Measurements from ENCODE around the gene E2F4. TPM values are rescaled to one million over a fixed set of nuclear protein-coding genes. Genes with fewer than 3 reads are reported as not detected.

E2F4 gene
- total and polyA plus RNA-seq, 2 of the 13 experiments (the other 11 are each of a cell fraction or from before 2014, with no cell fraction given): 84.8 to 91.2 TPM

DNA sequence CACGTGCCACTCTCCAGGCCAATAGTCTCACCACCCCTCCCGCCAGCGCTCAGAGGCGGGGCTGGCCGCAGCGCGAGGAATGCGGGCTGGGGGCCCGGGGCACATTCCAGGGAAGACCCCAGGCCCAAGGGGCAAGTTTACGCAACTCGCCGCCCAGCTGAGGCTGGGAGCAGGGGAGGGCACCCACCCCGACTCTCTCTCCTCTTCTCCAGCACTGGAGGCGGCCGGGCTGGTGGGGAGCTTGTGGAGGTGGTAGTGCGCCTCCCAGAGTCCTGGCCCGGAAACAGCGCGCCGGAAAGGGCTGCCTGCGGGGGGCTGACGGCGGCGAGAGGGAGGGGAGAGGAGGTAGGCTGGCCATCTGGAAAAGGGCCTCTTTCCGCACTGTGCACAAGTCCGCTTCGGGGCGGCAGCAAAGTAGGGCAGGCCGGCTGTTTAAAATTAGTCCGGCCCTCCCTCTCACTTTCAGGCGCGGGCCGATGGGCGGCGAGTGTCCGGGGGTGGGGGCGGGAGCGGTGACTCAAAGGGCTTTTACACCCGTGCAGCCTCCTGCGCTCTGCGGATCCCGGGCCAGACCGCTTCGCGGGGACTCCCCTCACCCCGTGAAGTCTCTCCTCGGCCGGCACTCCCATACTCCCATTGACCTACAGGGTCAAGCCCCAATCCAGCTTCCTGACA is 54.3 kb downstream of the E2F4 start (continued):
- TF ChIP-seq ZNF839 (CRISPR knock-in tag; IDR thresholded peaks at IDR 0.05; ENCODE audit: borderline replicate concordance) (peak; percentile 92; the same call in 1 of the 2 replicates), SOX5 (CRISPR knock-in tag; IDR thresholded peaks at IDR 0.05; ENCODE audit: borderline replicate concordance) (peak; percentile 76), SSRP1 (CRISPR knock-in tag; IDR thresholded peaks at IDR 0.05) (peak; percentile 90), ZNF670 (CRISPR knock-in tag; IDR thresholded peaks at IDR 0.05; ENCODE audit: borderline replicate concordance) (peak; percentile 95; the same call in 1 of the 2 replicates), ZNF468 (CRISPR knock-in tag; IDR thresholded peaks at IDR 0.05) (no peak), GLI4 (CRISPR knock-in tag; IDR thresholded peaks at IDR 0.05; ENCODE audit: borderline replicate concordance) (no peak), ELF3 (CRISPR knock-in tag; IDR thresholded peaks at IDR 0.05) (peak; percentile 80; the same call in 1 of the 2 replicates), ZNF550 (CRISPR knock-in tag; IDR thresholded peaks at IDR 0.05; ENCODE audit: borderline replicate concordance) (peak; percentile 64; the same call in 1 of the 2 replicates), SP5 (CRISPR knock-in tag; IDR thresholded peaks at IDR 0.05; ENCODE audit: borderline replicate concordance, low read depth) (peak; percentile 92), MEIS1 (CRISPR knock-in tag; IDR thresholded peaks at IDR 0.05; ENCODE audit: borderline replicate concordance) (no peak; the same call in 1 of the 2 replicates), ZNF777 (CRISPR knock-in tag; IDR thresholded peaks at IDR 0.05) (no peak), ZNF333 (CRISPR knock-in tag; IDR thresholded peaks at IDR 0.05; ENCODE audit: borderline replicate concordance) (no peak; the same call in none of the 2 replicates), ZNF652 (CRISPR knock-in tag; IDR thresholded peaks at IDR 0.05; ENCODE audit: borderline replicate concordance, low read depth) (no peak), ARID2 (CRISPR knock-in tag; IDR thresholded peaks at IDR 0.05; ENCODE audit: borderline replicate concordance) (0 out of 2 replicates have a peak, but pooled peaks have one; percentile 74), ZNF570 (CRISPR knock-in tag; IDR thresholded peaks at IDR 0.05; ENCODE audit: borderline replicate concordance) (no peak), POLR2G (IDR thresholded peaks at IDR 0.05; ENCODE audit: low read depth, low read length) (peak; percentile 86), PTBP1 (IDR thresholded peaks at IDR 0.05; ENCODE audit: low read depth, low read length, poor library complexity, severe bottlenecking) (peak; percentile 16), CREB1 (IDR thresholded peaks at IDR 0.05) (no peak), CREB1 (CRISPR knock-in tag; IDR thresholded peaks at IDR 0.05) (no peak; the same call in 1 of the 2 replicates)
- TF ChIP-seq, protein P1, sequence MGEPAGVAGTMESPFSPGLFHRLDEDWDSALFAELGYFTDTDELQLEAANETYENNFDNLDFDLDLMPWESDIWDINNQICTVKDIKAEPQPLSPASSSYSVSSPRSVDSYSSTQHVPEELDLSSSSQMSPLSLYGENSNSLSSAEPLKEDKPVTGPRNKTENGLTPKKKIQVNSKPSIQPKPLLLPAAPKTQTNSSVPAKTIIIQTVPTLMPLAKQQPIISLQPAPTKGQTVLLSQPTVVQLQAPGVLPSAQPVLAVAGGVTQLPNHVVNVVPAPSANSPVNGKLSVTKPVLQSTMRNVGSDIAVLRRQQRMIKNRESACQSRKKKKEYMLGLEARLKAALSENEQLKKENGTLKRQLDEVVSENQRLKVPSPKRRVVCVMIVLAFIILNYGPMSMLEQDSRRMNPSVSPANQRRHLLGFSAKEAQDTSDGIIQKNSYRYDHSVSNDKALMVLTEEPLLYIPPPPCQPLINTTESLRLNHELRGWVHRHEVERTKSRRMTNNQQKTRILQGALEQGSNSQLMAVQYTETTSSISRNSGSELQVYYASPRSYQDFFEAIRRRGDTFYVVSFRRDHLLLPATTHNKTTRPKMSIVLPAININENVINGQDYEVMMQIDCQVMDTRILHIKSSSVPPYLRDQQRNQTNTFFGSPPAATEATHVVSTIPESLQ (CRISPR knock-in tag; conservative IDR thresholded peaks at IDR 0.05): peak; percentile 86; the same call in 1 of the 2 replicates
- TF ChIP-seq, protein P2, sequence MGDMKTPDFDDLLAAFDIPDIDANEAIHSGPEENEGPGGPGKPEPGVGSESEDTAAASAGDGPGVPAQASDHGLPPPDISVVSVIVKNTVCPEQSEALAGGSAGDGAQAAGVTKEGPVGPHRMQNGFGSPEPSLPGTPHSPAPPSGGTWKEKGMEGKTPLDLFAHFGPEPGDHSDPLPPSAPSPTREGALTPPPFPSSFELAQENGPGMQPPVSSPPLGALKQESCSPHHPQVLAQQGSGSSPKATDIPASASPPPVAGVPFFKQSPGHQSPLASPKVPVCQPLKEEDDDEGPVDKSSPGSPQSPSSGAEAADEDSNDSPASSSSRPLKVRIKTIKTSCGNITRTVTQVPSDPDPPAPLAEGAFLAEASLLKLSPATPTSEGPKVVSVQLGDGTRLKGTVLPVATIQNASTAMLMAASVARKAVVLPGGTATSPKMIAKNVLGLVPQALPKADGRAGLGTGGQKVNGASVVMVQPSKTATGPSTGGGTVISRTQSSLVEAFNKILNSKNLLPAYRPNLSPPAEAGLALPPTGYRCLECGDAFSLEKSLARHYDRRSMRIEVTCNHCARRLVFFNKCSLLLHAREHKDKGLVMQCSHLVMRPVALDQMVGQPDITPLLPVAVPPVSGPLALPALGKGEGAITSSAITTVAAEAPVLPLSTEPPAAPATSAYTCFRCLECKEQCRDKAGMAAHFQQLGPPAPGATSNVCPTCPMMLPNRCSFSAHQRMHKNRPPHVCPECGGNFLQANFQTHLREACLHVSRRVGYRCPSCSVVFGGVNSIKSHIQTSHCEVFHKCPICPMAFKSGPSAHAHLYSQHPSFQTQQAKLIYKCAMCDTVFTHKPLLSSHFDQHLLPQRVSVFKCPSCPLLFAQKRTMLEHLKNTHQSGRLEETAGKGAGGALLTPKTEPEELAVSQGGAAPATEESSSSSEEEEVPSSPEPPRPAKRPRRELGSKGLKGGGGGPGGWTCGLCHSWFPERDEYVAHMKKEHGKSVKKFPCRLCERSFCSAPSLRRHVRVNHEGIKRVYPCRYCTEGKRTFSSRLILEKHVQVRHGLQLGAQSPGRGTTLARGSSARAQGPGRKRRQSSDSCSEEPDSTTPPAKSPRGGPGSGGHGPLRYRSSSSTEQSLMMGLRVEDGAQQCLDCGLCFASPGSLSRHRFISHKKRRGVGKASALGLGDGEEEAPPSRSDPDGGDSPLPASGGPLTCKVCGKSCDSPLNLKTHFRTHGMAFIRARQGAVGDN (CRISPR knock-in tag; IDR thresholded peaks at IDR 0.05): peak; percentile 95
- TF ChIP-seq, protein P3, sequence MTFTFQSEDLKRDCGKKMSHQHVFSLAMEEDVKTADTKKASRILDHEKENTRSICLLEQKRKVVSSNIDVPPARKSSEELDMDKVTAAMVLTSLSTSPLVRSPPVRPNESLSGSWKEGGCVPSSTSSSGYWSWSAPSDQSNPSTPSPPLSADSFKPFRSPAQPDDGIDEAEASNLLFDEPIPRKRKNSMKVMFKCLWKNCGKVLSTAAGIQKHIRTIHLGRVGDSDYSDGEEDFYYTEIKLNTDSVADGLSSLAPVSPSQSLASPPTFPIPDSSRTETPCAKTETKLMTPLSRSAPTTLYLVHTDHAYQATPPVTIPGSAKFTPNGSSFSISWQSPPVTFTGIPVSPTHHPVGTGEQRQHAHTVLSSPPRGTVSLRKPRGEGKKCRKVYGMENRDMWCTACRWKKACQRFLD (CRISPR knock-in tag; IDR thresholded peaks at IDR 0.05; ENCODE audit: borderline replicate concordance): peak; percentile 89
